Progenitor cell of endocrine pancreas (in vitro differentiated cells): ENCODE results near the gene LCOR. TPM values are rescaled to one million over a fixed set of nuclear protein-coding genes. Genes with fewer than 3 reads are reported as not detected.

ENCODE experiments used
- DNase-seq: peaks from one replicate; pipeline ENCODE4 v3.0.0; 2021; ENCODE audit warnings: low spot score; ENCODE audit not compliant: unreplicated experiment
- H3K27ac Mint-ChIP-seq: 2 replicates; pipeline ENCODE4 v1.8.0; 2021; ENCODE audit warnings: mild to moderate bottlenecking, moderate library complexity, mixed read lengths
- H3K27me3 Mint-ChIP-seq: 2 replicates; pipeline ENCODE4 v1.8.0; 2021; ENCODE audit warnings: mixed read lengths
- H3K36me3 Mint-ChIP-seq: 2 replicates; pipeline ENCODE4 v1.8.0; 2022; ENCODE audit warnings: mixed read lengths; ENCODE audit not compliant: insufficient read depth
- H3K4me1 Mint-ChIP-seq: 2 replicates; pipeline ENCODE4 v1.8.0; 2021; ENCODE audit warnings: low read depth, mixed read lengths
- H3K4me3 Mint-ChIP-seq: 2 replicates; pipeline ENCODE4 v1.8.0; 2021; ENCODE audit warnings: low read depth, mild to moderate bottlenecking, moderate library complexity, mixed read lengths
- H3K9me3 Mint-ChIP-seq: 2 replicates; pipeline ENCODE4 v1.8.0; 2021; ENCODE audit warnings: low read depth, mixed read lengths
- total RNA-seq: library from RNA; stranded (reverse); gene quantifications from 2 replicates; pipeline ENCODE4 v1.2.1, GENCODE V29; 2021
- TF ChIP-seq, protein P1 (sequence below): fragments of 200-600 bp; sonication (generic); IDR thresholded peaks from one replicate; pipeline ENCODE4 v1.5.0; 2021; ENCODE audit warnings: antibody characterized with exemption, mild to moderate bottlenecking; ENCODE audit not compliant: unreplicated experiment

Gene LCOR
- total RNA-seq, 1 donor from 2014 or later = 88.6 TPM

DNA sequence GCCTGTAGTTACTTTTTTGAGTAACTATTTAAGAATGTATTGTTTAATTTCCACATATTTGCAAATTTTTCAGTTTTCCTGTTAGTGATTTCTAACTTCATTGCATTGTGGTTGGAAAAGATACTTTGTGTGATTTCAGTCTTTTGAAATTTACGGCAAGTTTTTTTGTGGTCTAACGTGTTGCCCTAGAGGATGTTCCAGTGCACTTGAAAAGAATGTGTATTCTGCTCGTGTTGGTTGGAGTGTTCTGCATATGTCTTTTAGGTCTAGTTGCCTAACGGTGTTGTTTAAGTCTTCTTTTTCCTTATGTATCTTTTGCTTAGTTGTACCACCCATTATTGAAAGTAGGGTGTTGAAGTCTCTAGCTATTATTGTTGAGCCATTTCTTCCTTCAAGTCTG is 59.7 kb downstream of the LCOR start:
- TF ChIP-seq, protein P1, sequence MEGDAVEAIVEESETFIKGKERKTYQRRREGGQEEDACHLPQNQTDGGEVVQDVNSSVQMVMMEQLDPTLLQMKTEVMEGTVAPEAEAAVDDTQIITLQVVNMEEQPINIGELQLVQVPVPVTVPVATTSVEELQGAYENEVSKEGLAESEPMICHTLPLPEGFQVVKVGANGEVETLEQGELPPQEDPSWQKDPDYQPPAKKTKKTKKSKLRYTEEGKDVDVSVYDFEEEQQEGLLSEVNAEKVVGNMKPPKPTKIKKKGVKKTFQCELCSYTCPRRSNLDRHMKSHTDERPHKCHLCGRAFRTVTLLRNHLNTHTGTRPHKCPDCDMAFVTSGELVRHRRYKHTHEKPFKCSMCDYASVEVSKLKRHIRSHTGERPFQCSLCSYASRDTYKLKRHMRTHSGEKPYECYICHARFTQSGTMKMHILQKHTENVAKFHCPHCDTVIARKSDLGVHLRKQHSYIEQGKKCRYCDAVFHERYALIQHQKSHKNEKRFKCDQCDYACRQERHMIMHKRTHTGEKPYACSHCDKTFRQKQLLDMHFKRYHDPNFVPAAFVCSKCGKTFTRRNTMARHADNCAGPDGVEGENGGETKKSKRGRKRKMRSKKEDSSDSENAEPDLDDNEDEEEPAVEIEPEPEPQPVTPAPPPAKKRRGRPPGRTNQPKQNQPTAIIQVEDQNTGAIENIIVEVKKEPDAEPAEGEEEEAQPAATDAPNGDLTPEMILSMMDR = no peak
- Mint-ChIP-seq H3K4me1 (peaks cover 17% of the 10 kb centered on the region), H3K27ac (no peak overlapping the region), H3K4me3 (no peak overlapping the region), H3K9me3 (peaks cover 29% of the 10 kb centered on the region), H3K27me3 (no peaks in the 10 kb centered on the region), H3K36me3 (peaks cover 36% of the 10 kb centered on the region)
- no peak for DNase-seq

- TF ChIP-seq, protein P1 = no peak
- DNase-seq = no peak
- no peaks in the 10 kb centered on the region for H3K27me3 Mint-ChIP-seq
- peaks cover 23% of the 10 kb centered on the region for H3K4me1 Mint-ChIP-seq
- H3K36me3 Mint-ChIP-seq = peaks cover 16% of the 10 kb centered on the region
- peaks cover 13% of the 10 kb centered on the region for H3K9me3 Mint-ChIP-seq
- H3K27ac Mint-ChIP-seq = no peak overlapping the region
- H3K4me3 Mint-ChIP-seq = no peak overlapping the region
Observed at GRCh38 chr10:96895662-96896424, 63.7 kb downstream of the LCOR start.

DNA sequence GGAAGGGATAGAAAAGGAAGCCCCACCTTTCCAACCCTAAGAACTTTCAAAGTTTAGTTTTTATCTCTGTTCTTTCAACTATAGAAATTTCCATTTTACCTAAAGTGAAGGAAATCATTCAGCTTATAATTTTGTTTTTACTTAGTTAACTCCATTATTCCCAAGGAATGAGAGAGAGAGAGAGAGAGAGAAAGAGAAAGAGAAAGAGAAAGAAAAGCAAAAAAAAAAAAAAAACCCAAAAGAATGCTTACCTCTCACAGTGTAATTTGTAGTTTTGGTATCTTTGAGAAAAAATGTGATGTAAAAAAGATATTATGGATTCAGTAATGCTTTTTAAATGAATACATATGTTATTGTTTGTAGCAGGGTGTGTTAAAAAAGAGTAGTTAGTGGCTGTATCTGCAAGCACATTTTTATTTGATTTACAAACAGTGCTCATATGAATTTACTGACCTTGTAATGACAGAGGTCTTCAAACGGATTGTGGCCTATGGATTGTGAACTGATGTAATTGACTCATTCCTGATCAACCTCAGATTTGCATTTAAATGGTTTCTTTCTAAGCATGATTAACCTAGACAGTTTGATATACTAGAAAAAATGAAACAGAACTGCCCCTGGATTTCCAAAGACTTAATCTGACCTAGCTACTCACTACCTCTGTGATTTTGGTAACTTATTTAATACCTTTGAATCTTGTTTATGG is 64.9 kb downstream of the LCOR start:
- Mint-ChIP-seq H3K27ac (peak overlapping the region; percentile 54), H3K4me1 (peaks cover 19% of the 10 kb centered on the region)
- DNase-seq = no peak

GRCh38 chr10:96902117-96902516 is 70.0 kb downstream of the LCOR start:
- Mint-ChIP-seq H3K27me3 (no peaks in the 10 kb centered on the region), H3K36me3 (peaks cover 7% of the 10 kb centered on the region), H3K4me3 (no peak overlapping the region), H3K9me3 (peaks cover 3% of the 10 kb centered on the region), H3K4me1 (peaks cover 54% of the 10 kb centered on the region), H3K27ac (peak overlapping the region; percentile 47)
- no peak for DNase-seq
- TF ChIP-seq, protein P1 = no peak

More for the DNA sequence above, 64.9 kb downstream of the LCOR start:
- TF ChIP-seq, protein P1 = no peak
- Mint-ChIP-seq H3K36me3 (peaks cover 14% of the 10 kb centered on the region), H3K4me3 (no peak overlapping the region), H3K9me3 (peaks cover 7% of the 10 kb centered on the region), H3K27me3 (no peaks in the 10 kb centered on the region)

DNA sequence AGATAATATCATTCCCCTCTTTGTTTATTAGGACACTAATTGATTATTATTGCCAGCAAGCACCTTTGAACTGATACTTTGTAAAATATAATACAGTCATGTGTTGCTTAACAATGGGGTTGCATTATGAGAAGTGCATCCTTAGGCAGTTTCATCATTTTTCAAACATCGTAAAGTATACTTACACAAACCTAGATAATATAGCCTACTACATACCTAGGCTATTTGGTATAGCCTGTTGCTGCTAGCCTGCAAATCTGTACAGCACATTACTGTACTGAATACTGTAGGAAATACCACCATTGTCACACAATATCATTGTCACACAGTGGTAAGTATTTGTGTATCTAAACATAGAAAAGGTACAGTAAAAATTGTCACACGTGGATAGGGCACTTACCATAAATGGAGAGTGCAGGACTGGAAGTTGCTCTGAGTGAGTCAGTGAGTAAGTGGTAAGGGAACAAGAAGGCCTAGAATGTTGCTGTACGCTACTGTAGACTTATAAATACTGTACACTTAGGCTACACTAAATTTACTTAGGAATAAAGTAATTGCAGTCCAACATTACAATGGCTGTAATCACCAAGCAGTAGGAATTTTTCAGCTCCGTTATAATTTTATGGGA is 70.7 kb downstream of the LCOR start:
- H3K36me3 Mint-ChIP-seq = peaks cover 9% of the 10 kb centered on the region
- TF ChIP-seq, protein P1 = no peak

More for the DNA sequence above, 70.7 kb downstream of the LCOR start:
- peaks cover 49% of the 10 kb centered on the region for H3K4me1 Mint-ChIP-seq
- H3K27ac Mint-ChIP-seq = peak overlapping the region; percentile 7
- no peaks in the 10 kb centered on the region for H3K27me3 Mint-ChIP-seq
- H3K4me3 Mint-ChIP-seq = no peak overlapping the region
- DNase-seq = no peak
- peaks cover 3% of the 10 kb centered on the region for H3K9me3 Mint-ChIP-seq
